GM19452 (cell line): ENCODE measurements around the gene ERBB4.

Source experiments
- ATAC-seq: cut with Tn5 transposase; IDR thresholded peaks from one replicate; pipeline ENCODE4 v1.9.1; 2021; ENCODE audit not compliant: unreplicated experiment

Gene ERBB4

DNA sequence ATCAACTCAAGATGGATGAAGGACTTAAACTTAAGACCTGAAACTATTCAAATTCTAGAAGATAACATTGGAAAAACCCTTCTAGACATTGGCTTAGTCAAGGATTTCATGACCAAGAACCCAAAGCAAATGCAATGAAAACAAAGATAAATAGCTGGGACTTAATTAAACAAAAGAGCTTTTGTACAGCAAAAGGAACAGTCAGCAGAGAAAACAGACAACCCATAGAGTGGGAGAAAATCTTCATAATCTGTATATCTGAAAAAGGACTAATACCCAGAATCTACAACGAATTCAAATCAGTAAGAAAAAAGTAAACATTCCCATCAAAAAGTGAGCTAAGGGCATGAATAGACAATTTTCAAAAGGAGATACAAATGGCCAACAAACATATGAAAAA is 171.2 kb downstream of the ERBB4 start:
- no peak for ATAC-seq

DNA sequence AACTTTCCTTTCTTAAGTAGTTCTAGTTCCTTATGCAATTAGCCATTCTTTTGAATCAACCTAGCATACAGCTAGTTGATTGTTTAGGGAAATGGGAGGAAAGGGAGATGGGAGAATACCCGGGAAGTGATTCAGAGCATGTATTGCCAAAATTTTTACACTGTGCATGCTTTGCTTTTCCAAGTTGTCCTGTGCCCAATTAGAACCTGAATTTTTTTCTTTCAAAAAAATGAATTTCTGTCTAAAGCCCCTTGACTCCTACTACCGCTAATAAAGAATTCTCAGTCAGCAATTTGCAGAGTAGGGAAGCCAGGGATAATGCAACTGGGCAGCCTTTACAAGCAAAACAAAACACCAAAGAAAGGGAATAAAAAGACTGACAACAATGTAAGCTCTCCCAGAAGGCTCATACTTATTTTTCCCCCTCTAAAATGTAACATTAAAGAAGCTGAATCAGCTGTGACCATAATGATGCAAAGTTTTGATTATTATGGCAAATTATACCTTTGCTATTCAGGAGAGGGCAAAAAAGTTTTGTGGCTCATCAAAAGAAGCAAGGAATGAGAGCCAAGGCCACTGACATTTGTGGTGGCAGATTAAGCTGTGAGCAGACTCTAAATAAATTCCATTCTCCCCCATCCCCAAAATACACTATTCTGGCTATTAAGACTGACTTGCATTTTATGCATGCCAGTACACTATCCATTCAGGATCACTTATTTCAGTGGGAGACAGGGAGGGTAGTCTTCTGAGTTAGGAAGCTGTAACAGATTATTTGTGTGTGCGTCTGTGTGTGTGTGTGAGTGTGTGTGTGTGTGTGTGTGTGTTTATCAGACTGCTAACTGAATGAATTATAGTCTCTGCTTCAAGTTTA is 174.3 kb downstream of the ERBB4 start:
- no peak for ATAC-seq

DNA sequence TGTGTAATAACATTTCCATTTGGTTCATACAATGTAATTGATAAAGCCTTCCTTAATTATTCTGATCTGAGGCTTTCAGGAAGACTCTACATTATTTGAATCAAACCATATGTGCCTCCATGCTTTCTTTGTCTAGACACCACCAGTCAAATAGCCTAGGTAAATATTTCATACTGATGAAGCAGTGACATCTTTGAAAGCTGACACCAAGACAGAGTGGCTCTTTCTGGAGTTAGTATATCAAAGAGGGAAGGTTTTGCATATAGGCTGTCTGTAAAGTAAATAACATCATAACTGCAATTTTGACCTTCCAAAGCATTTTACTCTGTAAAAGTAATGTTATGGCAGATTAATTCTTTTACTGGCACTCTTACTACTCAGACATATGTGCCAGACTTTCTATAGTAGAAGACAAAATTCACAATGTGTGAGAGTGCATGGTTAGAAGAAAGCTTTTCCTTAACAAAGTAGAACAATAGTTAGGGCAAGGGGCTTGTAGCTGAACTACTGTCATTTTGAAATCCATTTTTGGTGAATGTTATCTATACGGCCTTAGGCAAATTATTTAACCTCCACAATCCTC is 177.3 kb downstream of the ERBB4 start:
- ATAC-seq = no peak

DNA sequence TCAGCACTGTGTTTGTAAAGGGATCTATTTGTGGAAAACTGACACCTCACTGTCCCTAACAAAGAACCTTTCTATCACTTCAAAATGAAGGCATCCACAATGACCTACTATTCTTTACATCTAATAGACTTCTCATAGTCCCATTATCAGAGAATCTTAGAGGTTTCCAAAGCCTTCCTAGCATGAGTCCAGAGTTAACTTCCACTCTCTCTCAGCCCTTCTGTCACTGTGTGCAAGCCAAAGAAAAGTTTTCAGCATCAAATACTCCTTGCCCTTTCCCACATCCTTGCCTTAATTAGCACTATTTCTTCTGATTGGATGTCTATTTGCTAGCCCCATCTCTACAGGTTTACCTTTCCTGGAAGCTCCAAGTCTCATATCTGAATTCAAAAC is 178.5 kb downstream of the ERBB4 start:
- no peak for ATAC-seq

DNA sequence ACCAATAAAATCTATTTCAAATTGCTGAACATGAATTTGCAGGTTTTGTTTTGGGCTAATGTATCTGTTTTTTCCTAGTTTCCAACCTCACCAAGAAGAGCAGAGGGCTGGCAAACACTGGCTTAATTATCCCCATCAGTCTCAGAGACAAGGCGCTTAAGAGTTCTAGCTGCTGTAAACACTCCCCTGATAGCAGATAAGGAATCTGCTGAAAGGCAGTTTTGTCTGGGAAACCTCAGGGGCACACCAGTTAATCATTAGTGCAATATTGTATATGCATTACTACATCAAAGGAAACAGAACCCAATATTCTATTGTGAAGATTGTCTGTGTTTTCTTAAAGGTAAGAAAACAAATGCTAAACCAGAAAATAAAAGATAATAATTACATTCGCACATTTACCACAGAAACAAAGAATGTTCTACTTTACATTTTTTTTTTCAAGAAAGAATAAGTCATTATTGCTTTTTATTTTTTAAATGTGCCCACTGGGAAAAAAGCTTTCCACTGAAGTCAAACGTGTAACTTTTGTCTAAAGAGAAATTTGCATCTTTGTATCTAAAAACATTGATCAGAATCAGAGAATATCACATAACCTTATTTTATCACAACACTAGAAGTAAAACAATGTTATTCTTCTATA is 179.1 kb downstream of the ERBB4 start:
- no peak for ATAC-seq

DNA sequence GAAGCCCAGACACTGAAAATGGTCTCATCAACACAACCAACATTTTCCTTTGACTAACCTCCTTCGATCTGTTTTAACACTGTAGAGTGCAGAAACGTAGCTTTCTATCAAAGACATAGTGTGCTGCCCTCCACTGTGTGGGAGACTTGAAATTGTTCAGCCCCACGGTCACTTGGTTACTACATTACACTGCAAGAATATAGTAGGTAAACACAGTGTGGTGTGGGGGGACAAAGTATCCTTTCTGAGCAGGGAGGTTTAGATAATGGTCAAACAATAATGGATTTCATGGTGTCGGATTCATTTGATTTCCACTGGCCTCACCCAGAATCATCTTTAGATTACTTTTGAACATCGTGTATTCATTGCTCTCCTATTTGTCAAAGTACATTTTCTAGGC is 181.0 kb downstream of the ERBB4 start:
- ATAC-seq = no peak

DNA sequence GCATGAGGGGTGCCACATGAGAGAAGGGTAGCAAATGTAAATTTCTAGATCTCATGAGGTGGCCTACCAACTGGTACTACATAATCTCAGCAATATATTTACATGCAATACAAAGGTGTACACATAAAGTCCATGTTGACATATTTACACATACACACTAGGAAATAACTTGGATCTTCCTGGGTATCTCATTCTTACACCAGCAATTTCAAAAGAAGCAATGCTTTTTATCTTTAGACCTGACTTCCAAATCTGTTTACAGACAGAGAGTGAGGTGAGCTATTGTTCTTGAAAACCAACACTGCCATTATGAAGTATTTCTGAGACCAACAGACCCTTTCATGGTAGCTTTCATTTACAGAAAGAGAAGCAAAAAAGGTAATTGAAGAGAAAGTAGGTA is 184.2 kb downstream of the ERBB4 start:
- ATAC-seq = no peak

DNA sequence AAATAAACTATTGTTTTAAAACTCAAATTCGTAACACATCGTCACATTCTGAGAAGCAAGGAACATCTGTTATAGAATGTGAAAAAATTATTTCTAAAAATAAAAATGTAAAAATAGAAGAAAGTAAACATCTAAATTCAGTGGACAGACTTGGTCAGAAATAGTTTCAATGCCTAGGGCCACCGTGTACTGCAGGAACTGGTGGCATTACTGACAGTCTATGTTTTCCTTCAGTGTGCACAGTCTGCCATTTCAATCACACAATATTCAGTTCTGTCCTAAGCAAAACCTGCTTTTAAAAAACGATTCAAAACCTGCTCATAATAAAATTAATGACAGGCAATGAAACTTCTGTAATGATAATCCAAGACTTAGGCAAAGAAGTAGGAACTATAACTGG is 190.1 kb downstream of the ERBB4 start:
- ATAC-seq = no peak

DNA sequence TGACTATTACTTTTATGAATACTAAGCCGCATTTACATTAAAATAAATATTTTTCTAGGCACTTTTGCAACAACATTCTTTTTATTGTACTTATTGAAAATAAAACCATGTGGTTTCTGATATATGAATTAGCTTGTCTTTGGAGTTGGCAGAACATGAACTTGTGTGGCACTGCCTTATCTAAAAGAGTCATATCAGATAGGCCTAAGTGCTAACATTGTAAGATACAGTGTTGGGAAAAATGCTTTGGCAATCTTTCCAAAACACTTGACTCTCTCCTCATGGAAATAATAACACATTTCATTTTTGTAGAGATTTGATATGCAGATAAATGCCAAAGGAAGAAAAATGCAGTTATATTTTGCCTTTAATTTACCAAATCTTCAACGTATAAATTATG is 191.7 kb downstream of the ERBB4 start:
- ATAC-seq = no peak

DNA sequence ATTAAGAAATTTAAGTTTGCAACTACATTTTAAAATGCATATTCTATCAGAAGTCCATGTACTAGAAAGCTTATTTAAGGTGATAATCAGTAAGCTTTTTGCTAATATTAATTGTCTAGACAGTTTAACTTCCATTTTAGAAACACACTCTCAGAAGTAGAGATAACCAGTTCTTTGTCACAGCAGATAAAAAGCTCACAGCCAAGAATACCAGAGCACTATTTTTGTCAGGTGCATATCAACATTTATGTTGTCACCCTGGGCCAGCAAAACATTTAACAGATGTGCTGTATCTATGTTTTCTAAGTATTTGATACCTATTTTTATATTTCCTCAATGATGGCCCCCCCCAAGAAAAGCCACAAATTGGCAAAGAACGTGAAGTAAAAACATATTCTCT is 192.6 kb downstream of the ERBB4 start:
- no peak for ATAC-seq

DNA sequence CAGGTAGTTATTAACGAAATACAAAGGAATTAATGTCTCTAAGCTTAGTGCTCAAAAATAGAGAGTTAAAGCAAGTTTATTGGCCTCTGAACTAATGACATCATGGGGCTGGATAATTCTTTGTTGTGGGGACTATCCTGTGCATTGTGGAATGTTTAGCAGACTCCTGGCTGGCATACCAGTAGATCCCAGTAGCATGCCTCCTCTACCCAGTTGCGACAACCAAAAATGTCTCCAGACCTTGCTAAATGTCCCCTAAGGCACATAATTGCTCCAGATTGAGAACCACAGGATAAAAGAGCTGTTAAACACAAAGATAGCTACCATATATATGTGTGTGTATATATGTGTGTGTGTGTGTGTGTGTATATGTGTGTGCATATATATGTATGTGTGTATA is 194.5 kb downstream of the ERBB4 start:
- no peak for ATAC-seq

DNA sequence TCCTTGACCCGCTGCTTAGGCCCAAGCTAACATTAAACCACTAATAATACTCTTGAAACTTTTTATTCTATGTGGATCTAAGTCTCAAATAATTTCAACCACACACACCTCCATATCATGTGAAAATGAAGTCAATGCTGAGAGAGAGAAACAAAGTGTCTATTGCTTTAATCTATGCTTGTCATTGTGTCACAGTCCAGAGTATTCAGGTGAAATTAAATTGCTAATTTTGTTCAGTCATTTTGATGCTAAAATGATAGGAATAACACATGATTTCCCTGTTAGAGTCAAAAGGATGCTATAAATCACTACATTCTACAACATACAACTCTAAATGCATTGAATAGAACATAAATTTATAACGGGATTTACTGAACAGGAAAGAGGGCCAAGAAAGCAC is 195.4 kb downstream of the ERBB4 start:
- no peak for ATAC-seq

DNA sequence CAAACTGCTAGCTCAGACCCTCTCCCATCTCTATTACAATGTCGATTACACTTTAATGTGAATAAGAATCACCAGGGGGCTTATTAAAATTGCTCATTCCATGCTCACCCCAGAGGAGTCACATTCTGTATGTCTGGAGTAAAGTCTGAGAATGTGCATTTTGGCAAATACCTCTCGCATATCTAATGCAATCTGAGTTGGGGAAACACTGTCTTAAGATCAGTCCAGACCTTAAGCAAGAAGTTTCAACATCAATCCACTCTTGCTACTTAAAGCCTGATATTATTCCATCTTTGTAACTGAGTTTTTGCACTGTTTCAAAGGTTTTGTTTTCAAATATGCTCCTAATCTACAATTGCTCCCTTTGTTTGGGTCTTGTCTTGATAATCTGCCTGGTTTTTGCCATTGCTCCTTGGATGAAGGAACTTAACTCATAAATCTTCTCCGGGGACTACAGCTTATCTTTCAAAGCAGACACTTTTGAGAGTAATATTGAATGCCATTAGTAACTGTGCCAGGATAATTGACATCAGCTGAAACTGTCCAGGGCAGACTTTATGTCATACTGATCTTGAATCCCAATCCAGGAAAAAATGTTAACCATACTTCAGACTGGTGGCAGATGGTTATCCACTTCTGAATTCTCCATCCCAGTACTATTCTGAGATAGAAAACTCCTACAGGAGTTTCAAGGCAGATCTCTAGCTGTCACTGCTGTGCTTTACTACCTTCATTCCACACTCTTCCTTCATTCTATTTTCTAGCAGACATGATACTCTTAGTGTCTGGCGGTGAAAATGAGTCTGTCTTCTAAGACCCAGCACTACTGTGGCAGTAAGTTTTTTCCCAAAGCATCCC is 200.9 kb downstream of the ERBB4 start:
- no peak for ATAC-seq

DNA sequence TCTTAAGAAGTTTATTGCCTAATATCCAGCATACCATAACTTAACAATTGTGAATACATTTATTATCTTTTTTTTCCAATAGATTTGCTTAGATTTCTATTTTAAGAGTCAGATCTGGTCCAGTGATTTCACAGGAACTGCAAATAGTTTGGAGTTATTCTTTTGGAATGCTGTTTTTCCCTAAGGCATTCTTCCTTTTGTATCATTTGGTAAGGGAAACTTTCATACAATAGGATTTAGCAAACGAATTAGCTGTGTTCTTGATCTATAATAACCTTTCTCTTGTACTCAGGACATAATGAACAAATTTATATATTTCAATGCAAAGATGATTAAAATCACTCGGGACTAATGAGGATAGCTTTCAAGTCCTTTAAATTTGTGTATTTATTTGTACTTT is 201.6 kb downstream of the ERBB4 start:
- ATAC-seq = no peak

DNA sequence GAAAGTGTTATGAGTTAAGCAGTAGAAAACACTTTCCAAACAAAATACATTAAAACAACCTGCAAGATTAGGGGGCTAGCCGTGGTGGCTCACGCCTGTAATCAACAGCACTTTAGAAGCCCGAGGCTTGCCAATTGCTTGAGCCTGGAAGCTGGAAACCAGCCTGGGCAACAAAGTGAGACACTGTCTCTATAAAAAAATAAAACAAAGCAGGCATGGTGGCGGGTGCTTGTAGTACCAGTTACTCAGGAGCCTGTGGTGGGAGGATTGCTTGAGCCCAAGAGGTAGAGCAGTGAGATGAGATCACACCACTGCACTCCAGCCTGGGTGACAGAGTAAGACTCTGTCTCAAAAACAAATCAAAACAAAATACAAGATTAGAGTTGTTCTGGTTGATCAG is 208.3 kb downstream of the ERBB4 start:
- no peak for ATAC-seq

DNA sequence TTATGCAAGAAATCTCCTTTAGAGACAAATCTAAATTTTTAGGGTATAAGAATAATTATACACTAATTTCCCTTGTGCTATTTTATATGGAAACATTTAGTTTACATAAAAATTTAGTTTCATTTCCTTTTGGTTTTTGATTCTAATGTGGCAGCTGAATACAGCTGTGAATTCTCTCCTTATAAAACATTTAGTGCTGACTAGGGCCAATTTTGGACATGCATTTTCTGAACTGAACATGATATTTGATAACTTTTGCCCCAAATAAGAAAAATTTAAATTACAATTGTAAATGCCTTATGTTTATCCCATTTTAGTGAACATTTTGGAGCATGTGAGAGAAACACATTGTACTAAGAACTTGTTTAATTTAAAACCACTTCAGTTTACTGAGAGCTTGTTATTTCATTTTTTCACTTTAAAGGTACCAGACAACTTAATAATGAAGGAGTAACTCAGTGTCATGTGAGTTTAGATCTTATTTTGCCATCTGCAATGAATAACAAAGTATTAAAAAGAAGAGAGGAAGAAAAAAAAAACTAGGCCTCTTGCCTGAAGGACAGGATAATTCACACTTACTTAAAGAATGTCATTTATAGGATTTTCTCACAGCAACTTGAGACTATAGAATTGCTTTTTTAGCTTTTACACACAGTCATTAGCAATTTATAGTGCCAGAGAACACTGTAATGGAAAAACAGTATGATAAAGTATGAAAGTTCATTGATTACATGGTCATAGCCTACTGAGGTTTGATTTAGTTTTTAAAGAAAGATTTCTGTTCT is 209.7 kb downstream of the ERBB4 start:
- ATAC-seq = no peak

DNA sequence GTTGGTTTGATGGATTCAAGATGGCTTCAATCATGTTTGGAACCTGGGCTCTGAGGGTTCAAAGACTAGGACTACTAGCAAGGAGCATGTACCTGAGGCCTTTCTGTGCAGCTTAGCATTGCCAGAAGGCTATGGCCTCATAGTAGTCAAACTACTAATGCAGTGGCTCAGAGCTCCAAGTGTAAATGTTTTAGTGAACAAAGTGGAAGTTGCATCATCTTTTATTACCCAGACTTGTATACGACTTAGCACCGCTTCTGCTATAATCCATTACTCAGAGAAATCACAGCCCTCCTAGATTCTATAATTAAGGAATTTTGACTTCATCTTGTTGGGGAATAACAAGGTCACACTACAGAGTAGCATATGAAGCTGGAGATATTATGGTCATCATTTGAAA is 210.5 kb downstream of the ERBB4 start:
- ATAC-seq = no peak

DNA sequence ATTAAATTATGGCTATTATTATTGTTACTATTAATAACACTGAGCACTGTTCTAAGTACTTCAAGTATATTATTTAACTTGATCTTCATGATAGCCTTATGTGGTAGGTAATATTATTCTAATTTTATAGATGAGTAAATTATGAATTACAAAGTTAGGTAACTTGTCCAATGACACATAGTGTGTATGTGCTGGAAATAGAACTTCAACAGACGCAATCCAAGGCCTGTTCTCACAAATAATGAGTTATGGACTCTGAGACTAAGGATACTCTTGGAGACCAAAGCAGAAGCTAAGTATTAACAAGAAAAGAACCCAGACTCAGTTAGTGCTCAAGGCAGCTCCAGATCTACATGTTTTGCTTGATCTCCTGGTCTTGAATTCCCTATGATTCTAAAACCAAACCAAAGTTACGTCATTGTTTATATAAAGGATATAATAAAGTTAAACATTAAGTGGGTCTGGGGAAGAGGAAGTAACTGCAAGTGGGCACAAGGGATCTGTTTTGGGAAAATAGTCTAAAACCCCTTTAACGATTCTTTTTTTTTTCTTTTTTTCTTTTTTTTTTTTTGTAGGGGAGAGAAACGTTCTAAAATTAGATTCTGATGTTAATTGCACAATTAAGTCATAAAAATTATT is 211.3 kb downstream of the ERBB4 start:
- no peak for ATAC-seq

DNA sequence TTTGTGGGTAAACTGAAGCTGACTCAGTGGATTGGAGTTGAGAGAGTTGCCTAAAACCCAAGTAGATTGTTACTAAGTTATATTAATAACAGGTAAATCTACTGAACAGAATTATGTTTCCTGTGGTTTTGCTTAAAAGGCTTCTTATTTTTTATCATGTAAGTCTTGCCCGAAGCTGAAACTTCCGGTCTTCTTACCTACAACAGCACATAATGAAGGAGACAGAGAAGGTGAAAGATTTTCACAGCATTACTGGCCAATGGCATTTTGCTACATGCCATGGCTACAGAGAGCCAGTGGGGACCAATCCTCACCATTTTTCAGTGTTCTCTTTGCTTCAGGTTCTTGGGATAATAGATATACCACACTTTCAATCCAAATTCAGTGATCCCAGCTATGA is 220.0 kb downstream of the ERBB4 start:
- ATAC-seq = no peak

DNA sequence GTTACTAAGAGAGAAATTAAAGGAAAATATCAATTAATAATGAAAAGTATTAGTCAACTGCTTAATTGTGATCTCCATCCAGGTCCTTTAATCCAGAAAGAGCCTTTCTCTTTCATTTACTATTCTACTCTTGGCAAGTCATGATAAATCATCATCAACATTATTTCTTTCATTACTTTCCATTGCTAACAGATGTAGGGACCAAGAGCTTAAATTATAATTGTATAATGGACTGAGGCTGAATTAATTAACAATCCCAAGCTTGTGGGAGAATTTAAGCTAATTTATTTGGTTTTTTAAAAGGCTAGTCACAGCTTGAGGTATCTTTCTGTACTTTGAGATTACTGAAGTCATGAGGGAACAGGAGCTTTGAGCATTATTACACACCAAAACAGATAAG is 223.9 kb downstream of the ERBB4 start:
- ATAC-seq = no peak
